ENCODE measurements around the gene SNX30.

GRCh38 chr9:112772551-112772950, 22.0 kb downstream of the SNX30 start:
- TF ChIP-seq CTCF (conservative IDR thresholded peaks at IDR 0.05) = no peak
- TF ChIP-seq EZH2 (IDR thresholded peaks at IDR 0.05; ENCODE audit: low read depth) = no peak
